Measurements from ENCODE around the gene KIAA1328. TPM values are rescaled to one million over a fixed set of nuclear protein-coding genes. Genes with fewer than 3 reads are reported as not detected.

Gene KIAA1328
- polyA plus RNA-seq, 1 of the 3 experiments (the other 2 are of a cell fraction), result 2.6 TPM

DNA sequence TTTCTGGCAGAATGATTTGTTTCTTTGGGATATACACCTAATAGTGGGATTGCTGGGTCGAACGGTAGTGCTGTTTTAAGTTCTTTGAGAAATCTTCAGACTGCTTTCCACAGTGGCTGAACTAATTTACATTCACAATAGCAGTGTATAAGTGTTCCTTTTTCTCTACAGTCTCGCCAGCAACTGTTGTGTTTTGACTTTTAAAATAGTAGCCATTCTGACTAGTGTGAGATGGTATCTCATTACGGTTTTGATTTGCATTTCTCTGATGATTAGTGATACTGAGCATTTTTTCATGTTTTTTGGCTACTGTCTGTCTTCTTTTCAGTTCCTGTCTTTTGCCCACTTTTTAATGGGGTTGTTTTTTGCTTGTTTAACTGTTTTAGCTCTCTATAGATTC is 306.2 kb downstream of the KIAA1328 start (continued):
- TF ChIP-seq, protein P1, sequence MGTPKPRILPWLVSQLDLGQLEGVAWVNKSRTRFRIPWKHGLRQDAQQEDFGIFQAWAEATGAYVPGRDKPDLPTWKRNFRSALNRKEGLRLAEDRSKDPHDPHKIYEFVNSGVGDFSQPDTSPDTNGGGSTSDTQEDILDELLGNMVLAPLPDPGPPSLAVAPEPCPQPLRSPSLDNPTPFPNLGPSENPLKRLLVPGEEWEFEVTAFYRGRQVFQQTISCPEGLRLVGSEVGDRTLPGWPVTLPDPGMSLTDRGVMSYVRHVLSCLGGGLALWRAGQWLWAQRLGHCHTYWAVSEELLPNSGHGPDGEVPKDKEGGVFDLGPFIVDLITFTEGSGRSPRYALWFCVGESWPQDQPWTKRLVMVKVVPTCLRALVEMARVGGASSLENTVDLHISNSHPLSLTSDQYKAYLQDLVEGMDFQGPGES (IDR thresholded peaks at IDR 0.05; ENCODE audit: low read depth, low read length), result no peak
- TF ChIP-seq RCOR1 (IDR thresholded peaks at IDR 0.05; ENCODE audit: low read length) (no peak), FOSL2 (IDR thresholded peaks at IDR 0.05; ENCODE audit: borderline replicate concordance, low read depth) (no peak), TCF12 (IDR thresholded peaks at IDR 0.05) (no peak)

- no peak overlapping the region for H3K9ac ChIP-seq
- no peaks in the 10 kb centered on the region for H3K79me2 ChIP-seq (ENCODE audit: insufficient read depth)
- H3K9me2 ChIP-seq, result no peaks in the 10 kb centered on the region
- no peaks in the 10 kb centered on the region for H3K9me3 ChIP-seq
- no peak overlapping the region for H3K4me3 ChIP-seq (ENCODE audit: low read depth in 2 of 2, low read length in 1 of 2)
- no peak overlapping the region for H3K27ac ChIP-seq (ENCODE audit: low read depth in 2 of 2, low read length in 1 of 2)
- H3K4me2 ChIP-seq, result no peak overlapping the region
- TF ChIP-seq MXI1 (IDR thresholded peaks at IDR 0.05; ENCODE audit: low read depth, low read length), result no peak
- TF ChIP-seq GATA2 (CRISPR knock-in tag; IDR thresholded peaks at IDR 0.05), result no peak
- TF ChIP-seq, protein P2, sequence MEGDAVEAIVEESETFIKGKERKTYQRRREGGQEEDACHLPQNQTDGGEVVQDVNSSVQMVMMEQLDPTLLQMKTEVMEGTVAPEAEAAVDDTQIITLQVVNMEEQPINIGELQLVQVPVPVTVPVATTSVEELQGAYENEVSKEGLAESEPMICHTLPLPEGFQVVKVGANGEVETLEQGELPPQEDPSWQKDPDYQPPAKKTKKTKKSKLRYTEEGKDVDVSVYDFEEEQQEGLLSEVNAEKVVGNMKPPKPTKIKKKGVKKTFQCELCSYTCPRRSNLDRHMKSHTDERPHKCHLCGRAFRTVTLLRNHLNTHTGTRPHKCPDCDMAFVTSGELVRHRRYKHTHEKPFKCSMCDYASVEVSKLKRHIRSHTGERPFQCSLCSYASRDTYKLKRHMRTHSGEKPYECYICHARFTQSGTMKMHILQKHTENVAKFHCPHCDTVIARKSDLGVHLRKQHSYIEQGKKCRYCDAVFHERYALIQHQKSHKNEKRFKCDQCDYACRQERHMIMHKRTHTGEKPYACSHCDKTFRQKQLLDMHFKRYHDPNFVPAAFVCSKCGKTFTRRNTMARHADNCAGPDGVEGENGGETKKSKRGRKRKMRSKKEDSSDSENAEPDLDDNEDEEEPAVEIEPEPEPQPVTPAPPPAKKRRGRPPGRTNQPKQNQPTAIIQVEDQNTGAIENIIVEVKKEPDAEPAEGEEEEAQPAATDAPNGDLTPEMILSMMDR (IDR thresholded peaks at IDR 0.05), result no peak
- no peak for TF ChIP-seq SMC3 (IDR thresholded peaks at IDR 0.05; ENCODE audit: low read depth, low read length)
- no peak for TF ChIP-seq TCF12 (IDR thresholded peaks at IDR 0.05)
- no peak for TF ChIP-seq EZH2phosphoT487 (IDR thresholded peaks at IDR 0.05; ENCODE audit: borderline replicate concordance, low read depth)
- no peak for TF ChIP-seq JUND (IDR thresholded peaks at IDR 0.05)
- TF ChIP-seq, protein P3, sequence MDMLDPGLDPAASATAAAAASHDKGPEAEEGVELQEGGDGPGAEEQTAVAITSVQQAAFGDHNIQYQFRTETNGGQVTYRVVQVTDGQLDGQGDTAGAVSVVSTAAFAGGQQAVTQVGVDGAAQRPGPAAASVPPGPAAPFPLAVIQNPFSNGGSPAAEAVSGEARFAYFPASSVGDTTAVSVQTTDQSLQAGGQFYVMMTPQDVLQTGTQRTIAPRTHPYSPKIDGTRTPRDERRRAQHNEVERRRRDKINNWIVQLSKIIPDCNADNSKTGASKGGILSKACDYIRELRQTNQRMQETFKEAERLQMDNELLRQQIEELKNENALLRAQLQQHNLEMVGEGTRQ (IDR thresholded peaks at IDR 0.05; ENCODE audit: borderline replicate concordance, low read depth, low read length), result no peak
- H3K36me3 ChIP-seq (replicated peaks in 1 of 2; ENCODE audit: control insufficient read depth in 1 of 2, insufficient read depth in 2 of 2, low read length in 1 of 2), result no peaks in the 10 kb centered on the region
- ChIA-PET CTCF (no interaction called here), POLR2A (no interaction called here)
- no peaks in the 10 kb centered on the region for H3K27me3 ChIP-seq (ENCODE audit: insufficient read depth)
- 59% methylated on average over 3 of the region's 3 CpGs for WGBS (ENCODE audit: low lambda C conversion rate)
- H4K20me1 ChIP-seq (ENCODE audit: insufficient read depth), result no peaks in the 10 kb centered on the region
- H3F3A ChIP-seq (replicated peaks; ENCODE audit: insufficient read depth), result no peaks in the 10 kb centered on the region
- H2AFZ ChIP-seq (ENCODE audit: low read depth), result no peak overlapping the region
- no peak for DNase-seq
- no peaks in the 10 kb centered on the region for H3K4me1 ChIP-seq (ENCODE audit: control insufficient read depth in 1 of 2, insufficient read depth in 2 of 2, low read depth in 1 of 2, low read length in 1 of 2)
Measured at GRCh38 chr18:37138456-37138855, 309.5 kb downstream of the KIAA1328 start.

- 73% methylated on average over 1 of the region's 1 CpG for WGBS (ENCODE audit: low lambda C conversion rate)
- TF ChIP-seq FOXM1 (IDR thresholded peaks at IDR 0.05; ENCODE audit: low read depth), result no peak
- no peak for TF ChIP-seq RXRA (IDR thresholded peaks at IDR 0.05; ENCODE audit: borderline replicate concordance, low read depth)
- TF ChIP-seq POLR2AphosphoS5 (IDR thresholded peaks at IDR 0.05; ENCODE audit: low read depth, low read length), result no peak
- TF ChIP-seq PBX3 (IDR thresholded peaks at IDR 0.05), result no peak
- no peak for TF ChIP-seq EZH2phosphoT487 (IDR thresholded peaks at IDR 0.05; ENCODE audit: borderline replicate concordance, low read depth)
- TF ChIP-seq FOSL2 (IDR thresholded peaks at IDR 0.05; ENCODE audit: borderline replicate concordance, low read depth), result no peak
- TF ChIP-seq, protein P3 (IDR thresholded peaks at IDR 0.05; ENCODE audit: borderline replicate concordance, low read depth, low read length), result no peak
- TF ChIP-seq SIN3A (IDR thresholded peaks at IDR 0.05; ENCODE audit: borderline replicate concordance, low read depth, low read length), result no peak
- TF ChIP-seq RCOR1 (IDR thresholded peaks at IDR 0.05; ENCODE audit: low read length), result no peak
- TF ChIP-seq, protein P4, sequence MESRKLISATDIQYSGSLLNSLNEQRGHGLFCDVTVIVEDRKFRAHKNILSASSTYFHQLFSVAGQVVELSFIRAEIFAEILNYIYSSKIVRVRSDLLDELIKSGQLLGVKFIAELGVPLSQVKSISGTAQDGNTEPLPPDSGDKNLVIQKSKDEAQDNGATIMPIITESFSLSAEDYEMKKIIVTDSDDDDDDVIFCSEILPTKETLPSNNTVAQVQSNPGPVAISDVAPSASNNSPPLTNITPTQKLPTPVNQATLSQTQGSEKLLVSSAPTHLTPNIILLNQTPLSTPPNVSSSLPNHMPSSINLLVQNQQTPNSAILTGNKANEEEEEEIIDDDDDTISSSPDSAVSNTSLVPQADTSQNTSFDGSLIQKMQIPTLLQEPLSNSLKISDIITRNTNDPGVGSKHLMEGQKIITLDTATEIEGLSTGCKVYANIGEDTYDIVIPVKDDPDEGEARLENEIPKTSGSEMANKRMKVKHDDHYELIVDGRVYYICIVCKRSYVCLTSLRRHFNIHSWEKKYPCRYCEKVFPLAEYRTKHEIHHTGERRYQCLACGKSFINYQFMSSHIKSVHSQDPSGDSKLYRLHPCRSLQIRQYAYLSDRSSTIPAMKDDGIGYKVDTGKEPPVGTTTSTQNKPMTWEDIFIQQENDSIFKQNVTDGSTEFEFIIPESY (IDR thresholded peaks at IDR 0.05; ENCODE audit: borderline replicate concordance, low read depth), result no peak
Measured at GRCh38 chr18:37139876-37140275, 310.9 kb downstream of the KIAA1328 start.

More at GRCh38 chr18:37139876-37140275, 310.9 kb downstream of the KIAA1328 start:
- Histone ChIP-seq H3K4me3 (ENCODE audit: low read depth in 2 of 2, low read length in 1 of 2) (no peak overlapping the region), H3K9ac (no peak overlapping the region), H3K4me2 (no peak overlapping the region), H3K27ac (ENCODE audit: low read depth in 2 of 2, low read length in 1 of 2) (no peak overlapping the region), H3F3A (replicated peaks; ENCODE audit: insufficient read depth) (no peaks in the 10 kb centered on the region), H2AFZ (ENCODE audit: low read depth) (no peak overlapping the region), H3K4me1 (ENCODE audit: control insufficient read depth in 1 of 2, insufficient read depth in 2 of 2, low read depth in 1 of 2, low read length in 1 of 2) (no peaks in the 10 kb centered on the region), H3K27me3 (ENCODE audit: insufficient read depth) (no peaks in the 10 kb centered on the region), H3K36me3 (replicated peaks in 1 of 2; ENCODE audit: control insufficient read depth in 1 of 2, insufficient read depth in 2 of 2, low read length in 1 of 2) (no peaks in the 10 kb centered on the region), H3K9me2 (no peaks in the 10 kb centered on the region), H3K9me3 (no peaks in the 10 kb centered on the region), H4K20me1 (ENCODE audit: insufficient read depth) (no peaks in the 10 kb centered on the region), H3K79me2 (ENCODE audit: insufficient read depth) (no peaks in the 10 kb centered on the region)
- ChIA-PET POLR2A (no interaction called here), CTCF (interaction anchor here (0.9 kb wide), 1 partner anchor 32 kb away, joined by 3 read pairs; no protein-coding TSS in a partner anchor)
- DNase-seq, result no peak

Data from SK-N-SH (cell line).